ENCODE measurements around the gene MAPK10.

GRCh38 chr4:86096373-86096772 lies 263.5 kb downstream of the MAPK10 start:
- TF ChIP-seq TAF1 (IDR thresholded peaks at IDR 0.05; ENCODE audit: low read depth, low read length) (no peak), POLR2A (IDR thresholded peaks at IDR 0.05; ENCODE audit: low read depth, low read length) (no peak), POLR2AphosphoS5 (IDR thresholded peaks at IDR 0.05; ENCODE audit: low read depth, low read length) (no peak), POU2F2 (IDR thresholded peaks at IDR 0.05; ENCODE audit: low read depth, low read length) (no peak), PAX5 (IDR thresholded peaks at IDR 0.05; ENCODE audit: insufficient read depth, low read length, severe bottlenecking) (no peak), SPI1 (IDR thresholded peaks at IDR 0.05; ENCODE audit: low read depth, low read length) (no peak)
